Neural cell (in vitro differentiated cells): Measurements from ENCODE around the gene PSMC3. TPM values are rescaled to one million over a fixed set of nuclear protein-coding genes. Genes with fewer than 3 reads are reported as not detected.

Source experiments
- H2AFZ ChIP-seq: fragments of 200-600, 300-800 bp; sonication (generic), shearing (Covaris generic); 2 replicates; pipeline ENCODE4 v1.6.0; 2014; ENCODE audit warnings: low read depth, mild to moderate bottlenecking, antibody characterized with exemption, low read length, moderate library complexity
- H3F3A ChIP-seq: fragments of 200-600 bp; shearing (Covaris generic); 2 replicates; pipeline ENCODE4 v1.6.1; 2016; ENCODE audit warnings: mild to moderate bottlenecking, moderate library complexity, mixed read lengths, antibody characterized with exemption, low read length; ENCODE audit not compliant: insufficient read depth, poor library complexity, severe bottlenecking
- H3K27ac ChIP-seq: fragments of 200-600, 300-800 bp; sonication (generic), shearing (Covaris generic); 2 replicates; pipeline ENCODE4 v1.5.1; 2014; ENCODE audit warnings: mild to moderate bottlenecking, low read length, moderate library complexity
- H3K27me3 ChIP-seq: fragments of 300-800, 200-600 bp; sonication (generic), shearing (Covaris generic); 2 replicates; pipeline ENCODE4 v1.6.0; 2014; ENCODE audit warnings: mild to moderate bottlenecking, low read depth, low read length, moderate library complexity; ENCODE audit not compliant: insufficient read depth
- H3K36me3 ChIP-seq: fragments of 300-800, 200-600 bp; sonication (generic), shearing (Covaris generic); 2 replicates; pipeline ENCODE4 v1.5.1; 2014; ENCODE audit warnings: mild to moderate bottlenecking, antibody characterized with exemption, low read length, moderate library complexity; ENCODE audit not compliant: insufficient read depth
- H3K4me2 ChIP-seq: fragments of 300-800, 200-600 bp; sonication (generic), shearing (Covaris generic); 2 replicates; pipeline ENCODE4 v1.6.0; 2014; ENCODE audit warnings: mild to moderate bottlenecking, low read length
- H3K4me3 ChIP-seq: fragments of 300-800, 200-600 bp; sonication (generic), shearing (Covaris generic); 2 replicates; pipeline ENCODE4 v1.5.1; 2014; ENCODE audit warnings: mild to moderate bottlenecking, low read length, moderate library complexity
- H3K79me2 ChIP-seq: fragments of 200-600 bp; shearing (Covaris generic); replicated peaks from 2 replicates; pipeline ENCODE4 v1.6.0; 2014; ENCODE audit warnings: mild to moderate bottlenecking, low read length, moderate library complexity; ENCODE audit not compliant: insufficient read depth
- H3K9ac ChIP-seq: fragments of 300-800, 200-600 bp; sonication (generic), shearing (Covaris generic); 2 replicates; pipeline ENCODE4 v1.6.1; 2016; ENCODE audit warnings: mild to moderate bottlenecking, low read length, mixed read lengths
- H3K9me2 ChIP-seq: fragments of 200-600 bp; shearing (Covaris generic); 2 replicates; pipeline ENCODE4 v1.6.1; 2016; ENCODE audit warnings: mild to moderate bottlenecking, low read length, mixed read lengths; ENCODE audit not compliant: insufficient read depth
- H3K9me3 ChIP-seq: fragments of 200-600, 300-800 bp; sonication (generic), shearing (Covaris generic); 2 replicates; pipeline ENCODE4 v1.6.1; 2016; ENCODE audit warnings: mild to moderate bottlenecking, mixed run types, low read length, moderate library complexity, mixed read lengths
- H4K20me1 ChIP-seq: fragments of 200-600 bp; shearing (Covaris generic); 2 replicates; pipeline ENCODE4 v1.6.1; 2016; ENCODE audit warnings: mild to moderate bottlenecking, mixed run types; ENCODE audit not compliant: insufficient read depth
- CTCF ChIP-seq: fragments of 450-650 bp; IDR thresholded peaks from 2 replicates; pipeline ENCODE4 v1.5.1; 2014; ENCODE audit warnings: antibody characterized with exemption, mild to moderate bottlenecking, moderate library complexity; ENCODE audit not compliant: poor library complexity, severe bottlenecking
- EP300 ChIP-seq: fragments of 450-650 bp; conservative IDR thresholded peaks from 2 replicates; pipeline ENCODE4 v1.6.1; 2014; ENCODE audit warnings: antibody characterized with exemption, mild to moderate bottlenecking, moderate library complexity; ENCODE audit not compliant: poor library complexity, severe bottlenecking
- EZH2 ChIP-seq: fragments of 200-600, 300-800 bp; shearing (Covaris generic), sonication (generic); IDR thresholded peaks from 2 replicates; pipeline ENCODE4 v1.6.1; 2014; ENCODE audit warnings: antibody characterized with exemption, low read length, borderline replicate concordance, mild to moderate bottlenecking; ENCODE audit not compliant: insufficient read depth, poor library complexity, severe bottlenecking
- MXI1 ChIP-seq: fragments of 450-650 bp; conservative IDR thresholded peaks from 2 replicates; pipeline ENCODE4 v1.6.1; 2014; ENCODE audit warnings: antibody characterized with exemption, mild to moderate bottlenecking; ENCODE audit not compliant: poor library complexity, severe bottlenecking
- POLR2AphosphoS5 ChIP-seq: IDR thresholded peaks from 2 replicates; pipeline ENCODE4 v1.6.1; 2012
- RAD21 ChIP-seq: fragments of 450-650 bp; conservative IDR thresholded peaks from 2 replicates; pipeline ENCODE4 v1.6.1; 2014; ENCODE audit warnings: antibody characterized with exemption, mild to moderate bottlenecking, moderate library complexity
- REST ChIP-seq: IDR thresholded peaks from 2 replicates; pipeline ENCODE4 v1.6.1; 2012; ENCODE audit warnings: borderline replicate concordance
- SMC3 ChIP-seq: fragments of 450-650 bp; conservative IDR thresholded peaks from 2 replicates; pipeline ENCODE4 v1.6.1; 2014; ENCODE audit warnings: antibody characterized with exemption, mild to moderate bottlenecking, moderate library complexity; ENCODE audit not compliant: poor library complexity
- TAF1 ChIP-seq: IDR thresholded peaks from 2 replicates; pipeline ENCODE4 v1.6.1; 2012; ENCODE audit warnings: low read depth
- polyA plus RNA-seq: library from polyadenylated mRNA; depleted of rRNA; stranded (reverse); fragments of >200 nt; gene quantifications from 2 replicates; pipeline ENCODE4 v1.2.3, GENCODE V29; 2014

The PSMC3 gene
- polyA plus RNA-seq, 1 donor from 2014 or later, result 157 TPM

- Histone ChIP-seq H3K27me3 (no peaks in the 10 kb centered on the region), H3K9ac (no peak overlapping the region), H3K4me2 (no peak overlapping the region), H3K27ac (no peak overlapping the region), H3K4me3 (no peak overlapping the region), H3F3A (no peaks in the 10 kb centered on the region), H3K9me3 (no peaks in the 10 kb centered on the region), H3K9me2 (no peaks in the 10 kb centered on the region), H3K36me3 (no peaks in the 10 kb centered on the region), H3K79me2 (no peaks in the 10 kb centered on the region), H4K20me1 (no peaks in the 10 kb centered on the region), H2AFZ (no peak overlapping the region)
- no peak for TF ChIP-seq EP300
- TF ChIP-seq RAD21, result no peak
- no peak for TF ChIP-seq EZH2
- no peak for TF ChIP-seq CTCF
- no peak for TF ChIP-seq REST
- TF ChIP-seq POLR2AphosphoS5, result no peak
- TF ChIP-seq TAF1, result no peak
- TF ChIP-seq SMC3, result no peak
- TF ChIP-seq MXI1, result no peak
Observed at GRCh38 chr11:47418454-47419259, 7.6 kb downstream of the PSMC3 start.

- Histone ChIP-seq H3K36me3 (no peaks in the 10 kb centered on the region), H2AFZ (no peak overlapping the region), H3K9me2 (no peaks in the 10 kb centered on the region), H3K79me2 (no peaks in the 10 kb centered on the region), H3K4me3 (no peak overlapping the region), H3K27ac (no peak overlapping the region), H3K27me3 (no peaks in the 10 kb centered on the region), H3K4me2 (no peak overlapping the region), H4K20me1 (no peaks in the 10 kb centered on the region), H3F3A (no peaks in the 10 kb centered on the region), H3K9me3 (no peaks in the 10 kb centered on the region), H3K9ac (no peak overlapping the region)
- TF ChIP-seq POLR2AphosphoS5, result no peak
- TF ChIP-seq EZH2, result no peak
- no peak for TF ChIP-seq TAF1
- no peak for TF ChIP-seq MXI1
- TF ChIP-seq EP300, result no peak
- TF ChIP-seq RAD21, result no peak
Observed at GRCh38 chr11:47417712-47418111, 8.5 kb downstream of the PSMC3 start.
